SJSA1 (cell line): ENCODE results near the gene EGFLAM. TPM values are rescaled to one million over a fixed set of nuclear protein-coding genes. Genes with fewer than 3 reads are reported as not detected.

Experiments used
- DNase-seq, 2 experiments: peaks; one replicate each; pipeline ENCODE4 v3.0.0-alpha.2; 2015 to 2020; ENCODE audit warnings: low spot score in 2 of 2, low read depth in 1 of 2
- H3K27ac ChIP-seq: fragments of 250-450 bp; sonication (Bioruptor Pico); 2 replicates; pipeline ENCODE4 v1.5.1; 2020; ENCODE audit warnings: mild to moderate bottlenecking, moderate library complexity
- H3K27me3 ChIP-seq: fragments of 250-450 bp; sonication (Bioruptor Pico); replicated peaks from 2 replicates; pipeline ENCODE4 v1.5.1; 2020; ENCODE audit warnings: mild to moderate bottlenecking, moderate library complexity
- H3K36me3 ChIP-seq: fragments of 250-450 bp; sonication (Bioruptor Pico); 2 replicates; pipeline ENCODE4 v1.5.1; 2020; ENCODE audit warnings: mild to moderate bottlenecking
- H3K4me1 ChIP-seq: fragments of 250-450 bp; sonication (Bioruptor Pico); replicated peaks from 2 replicates; pipeline ENCODE4 v1.6.1; 2021; ENCODE audit warnings: mild to moderate bottlenecking
- H3K4me3 ChIP-seq: fragments of 250-450 bp; sonication (Bioruptor Pico); 2 replicates; pipeline ENCODE4 v1.5.1; 2020; ENCODE audit warnings: mild to moderate bottlenecking
- H3K9me3 ChIP-seq: fragments of 250-450 bp; sonication (Bioruptor Pico); replicated peaks from 2 replicates; pipeline ENCODE4 v1.5.1; 2020; ENCODE audit warnings: mild to moderate bottlenecking
- total RNA-seq: library from RNA; depleted of rRNA; stranded (reverse); fragments of >200 nt; shearing (Covaris generic); gene quantifications from 2 replicates; pipeline ENCODE4 v1.2.3, GENCODE V29; 2014

Gene EGFLAM
- total RNA-seq, 1 experiment from 2014 or later, result 0.08 TPM

GRCh38 chr5:38381361-38381760 is 123.0 kb downstream of the EGFLAM start:
- H3K27me3 ChIP-seq, result no peaks in the 10 kb centered on the region
- H3K4me1 ChIP-seq, result peaks cover 3% of the 10 kb centered on the region; the same call in 1 of the 2 replicates
- no peak overlapping the region for H3K4me3 ChIP-seq
- no peaks in the 10 kb centered on the region for H3K36me3 ChIP-seq
- DNase-seq, result no peak
- H3K27ac ChIP-seq, result no peak overlapping the region
- no peaks in the 10 kb centered on the region for H3K9me3 ChIP-seq

GRCh38 chr5:38382898-38383297 is 124.5 kb downstream of the EGFLAM start:
- Histone ChIP-seq H3K27me3 (no peaks in the 10 kb centered on the region), H3K4me1 (peaks cover 3% of the 10 kb centered on the region; the same call in 1 of the 2 replicates), H3K27ac (no peak overlapping the region), H3K9me3 (no peaks in the 10 kb centered on the region), H3K4me3 (no peak overlapping the region), H3K36me3 (no peaks in the 10 kb centered on the region)
- DNase-seq, result peak; percentile 40 to 65

- peaks cover 3% of the 10 kb centered on the region; the same call in 1 of the 2 replicates for H3K4me1 ChIP-seq
- no peaks in the 10 kb centered on the region for H3K27me3 ChIP-seq
- H3K9me3 ChIP-seq, result no peaks in the 10 kb centered on the region
- no peak overlapping the region for H3K4me3 ChIP-seq
- no peak for DNase-seq
- H3K36me3 ChIP-seq, result no peaks in the 10 kb centered on the region
- H3K27ac ChIP-seq, result no peak overlapping the region
Measured at GRCh38 chr5:38383701-38384100, 125.3 kb downstream of the EGFLAM start.

- Histone ChIP-seq H3K27ac (no peak overlapping the region), H3K27me3 (no peaks in the 10 kb centered on the region), H3K36me3 (no peaks in the 10 kb centered on the region), H3K9me3 (no peaks in the 10 kb centered on the region), H3K4me1 (peaks cover under 1% of the 10 kb centered on the region; the same call in 1 of the 2 replicates), H3K4me3 (no peak overlapping the region)
- no peak for DNase-seq
Measured at GRCh38 chr5:38384396-38384795, 126.0 kb downstream of the EGFLAM start.

- no peaks in the 10 kb centered on the region for H3K9me3 ChIP-seq
- no peaks in the 10 kb centered on the region for H3K36me3 ChIP-seq
- no peak overlapping the region for H3K4me3 ChIP-seq
- no peak overlapping the region for H3K27ac ChIP-seq
- H3K4me1 ChIP-seq, result no peaks in the 10 kb centered on the region
- DNase-seq, result no peak
- 0 out of 2 replicates have a peak, but pooled peaks cover 5% of the 10 kb centered on the region for H3K27me3 ChIP-seq
Measured at GRCh38 chr5:38387161-38387560, 128.8 kb downstream of the EGFLAM start.

- DNase-seq, result no peak
- H3K36me3 ChIP-seq, result no peaks in the 10 kb centered on the region
- H3K4me1 ChIP-seq, result no peaks in the 10 kb centered on the region
- H3K27ac ChIP-seq, result no peak overlapping the region
- peaks cover 5% of the 10 kb centered on the region; the same call in 1 of the 2 replicates for H3K27me3 ChIP-seq
- no peaks in the 10 kb centered on the region for H3K9me3 ChIP-seq
- H3K4me3 ChIP-seq, result no peak overlapping the region
Measured at GRCh38 chr5:38393636-38394035, 135.3 kb downstream of the EGFLAM start.

- no peak for DNase-seq
- no peaks in the 10 kb centered on the region for H3K4me1 ChIP-seq
- no peak overlapping the region for H3K27ac ChIP-seq
- no peaks in the 10 kb centered on the region for H3K36me3 ChIP-seq
- no peaks in the 10 kb centered on the region for H3K9me3 ChIP-seq
- no peak overlapping the region for H3K4me3 ChIP-seq
- H3K27me3 ChIP-seq, result peaks cover 12% of the 10 kb centered on the region
Measured at GRCh38 chr5:38396766-38397165, 138.4 kb downstream of the EGFLAM start.

GRCh38 chr5:38400365-38400764 is 142.0 kb downstream of the EGFLAM start:
- Histone ChIP-seq H3K36me3 (no peaks in the 10 kb centered on the region), H3K27ac (no peak overlapping the region), H3K9me3 (no peaks in the 10 kb centered on the region), H3K4me3 (no peak overlapping the region), H3K27me3 (peaks cover 19% of the 10 kb centered on the region), H3K4me1 (no peaks in the 10 kb centered on the region)
- DNase-seq, result no peak

GRCh38 chr5:38401145-38401544 is 142.8 kb downstream of the EGFLAM start:
- Histone ChIP-seq H3K36me3 (no peaks in the 10 kb centered on the region), H3K27ac (no peak overlapping the region), H3K27me3 (peaks cover 19% of the 10 kb centered on the region), H3K9me3 (no peaks in the 10 kb centered on the region), H3K4me3 (no peak overlapping the region), H3K4me1 (no peaks in the 10 kb centered on the region)
- no peak for DNase-seq

GRCh38 chr5:38403406-38403805 is 145.0 kb downstream of the EGFLAM start:
- peaks cover 21% of the 10 kb centered on the region for H3K27me3 ChIP-seq
- no peak overlapping the region for H3K27ac ChIP-seq
- no peaks in the 10 kb centered on the region for H3K9me3 ChIP-seq
- no peak for DNase-seq
- H3K4me3 ChIP-seq, result no peak overlapping the region
- H3K4me1 ChIP-seq, result no peaks in the 10 kb centered on the region
- H3K36me3 ChIP-seq, result no peaks in the 10 kb centered on the region

- Histone ChIP-seq H3K4me1 (no peaks in the 10 kb centered on the region), H3K9me3 (no peaks in the 10 kb centered on the region), H3K27ac (no peak overlapping the region), H3K4me3 (no peak overlapping the region), H3K36me3 (no peaks in the 10 kb centered on the region), H3K27me3 (peaks cover 21% of the 10 kb centered on the region)
- DNase-seq, result no peak
Measured at GRCh38 chr5:38403877-38404635, 145.7 kb downstream of the EGFLAM start.

GRCh38 chr5:38404667-38405276 is 146.4 kb downstream of the EGFLAM start:
- DNase-seq, result no peak
- H3K4me1 ChIP-seq, result no peaks in the 10 kb centered on the region
- peaks cover 21% of the 10 kb centered on the region for H3K27me3 ChIP-seq
- H3K9me3 ChIP-seq, result no peaks in the 10 kb centered on the region
- no peaks in the 10 kb centered on the region for H3K36me3 ChIP-seq
- H3K27ac ChIP-seq, result no peak overlapping the region
- H3K4me3 ChIP-seq, result no peak overlapping the region

- Histone ChIP-seq H3K27ac (no peak overlapping the region), H3K9me3 (no peaks in the 10 kb centered on the region), H3K4me3 (no peak overlapping the region), H3K36me3 (no peaks in the 10 kb centered on the region), H3K27me3 (0 out of 2 replicates have a peak, but pooled peaks cover 3% of the 10 kb centered on the region), H3K4me1 (no peaks in the 10 kb centered on the region)
- no peak for DNase-seq
Measured at GRCh38 chr5:38408446-38409198, 150.3 kb downstream of the EGFLAM start.
